DLD1 (cell line): Measurements from ENCODE around the gene RIIAD1.
"Not testable (repeated sequence)": the region's sequence is repeated elsewhere in the genome, so short reads cannot be mapped to it uniquely, and the experiment has no call there.

Experiments
- in situ Hi-C: cut with HindIII; loops from 2 replicates; pipeline ENCODE4 v1.10.0; 2017; ENCODE audit warnings: low sequenced_read_pairs

Gene RIIAD1

GRCh38 chr1:151729966-151730291 lies 8.6 kb downstream of the RIIAD1 start:
- in situ Hi-C loops, result loop anchor here (10.0 kb wide), 1 partner anchor 305 kb away; no protein-coding TSS in a partner anchor

- in situ Hi-C loops, result no loop called here
Observed at GRCh38 chr1:151733126-151733525, 11.8 kb downstream of the RIIAD1 start.

GRCh38 chr1:151733995-151734394 lies 12.7 kb downstream of the RIIAD1 start:
- in situ Hi-C loops, result not testable (repeated sequence)

GRCh38 chr1:151737026-151737425 lies 15.7 kb downstream of the RIIAD1 start:
- in situ Hi-C loops, result no loop called here

GRCh38 chr1:151737479-151737878 lies 16.2 kb downstream of the RIIAD1 start:
- in situ Hi-C loops, result no loop called here

- in situ Hi-C loops, result loop anchor here (5.0 kb wide), 1 partner anchor 332 kb away; no protein-coding TSS in a partner anchor
Observed at GRCh38 chr1:151739590-151740355, 18.5 kb downstream of the RIIAD1 start.

- in situ Hi-C loops, result loop anchor here (5.0 kb wide), 1 partner anchor 334 kb away; no protein-coding TSS in a partner anchor
Observed at GRCh38 chr1:151741516-151741915, 20.2 kb downstream of the RIIAD1 start.

- in situ Hi-C loops, result no loop called here
Observed at GRCh38 chr1:151756291-151756690, 35.0 kb downstream of the RIIAD1 start.

GRCh38 chr1:151759241-151759640 lies 37.9 kb downstream of the RIIAD1 start:
- in situ Hi-C loops, result no loop called here

GRCh38 chr1:151760597-151761385 lies 39.5 kb downstream of the RIIAD1 start:
- in situ Hi-C loops, result no loop called here

GRCh38 chr1:151762941-151763921 lies 41.9 kb downstream of the RIIAD1 start, which contains the start of gene MRPL9:
Gene MRPL9 (minus strand): TSS chr1:151763496. CDS start chr1:151763479, 17 bp downstream.
- in situ Hi-C loops, result no loop called here

- in situ Hi-C loops, result no loop called here
Observed at GRCh38 chr1:151763990-151764389, 42.7 kb downstream of the RIIAD1 start.

GRCh38 chr1:151768351-151769066 lies 47.2 kb downstream of the RIIAD1 start:
- in situ Hi-C loops, result not testable (repeated sequence)

GRCh38 chr1:151769270-151769669 lies 47.9 kb downstream of the RIIAD1 start:
- in situ Hi-C loops, result not testable (repeated sequence)

- in situ Hi-C loops, result no loop called here
Observed at GRCh38 chr1:151773702-151774101, 52.4 kb downstream of the RIIAD1 start.

- in situ Hi-C loops, result no loop called here
Observed at GRCh38 chr1:151774256-151774922, 53.1 kb downstream of the RIIAD1 start.

- in situ Hi-C loops, result no loop called here
Observed at GRCh38 chr1:151775894-151776664, 54.8 kb downstream of the RIIAD1 start.

GRCh38 chr1:151776665-151777062 lies 55.3 kb downstream of the RIIAD1 start:
- in situ Hi-C loops, result no loop called here

- in situ Hi-C loops, result no loop called here
Observed at GRCh38 chr1:151777317-151777716, 56.0 kb downstream of the RIIAD1 start.
